HG03066 (cell line): ENCODE results near the gene SYNGR4.

Experiments used
- ATAC-seq: cut with Tn5 transposase; IDR thresholded peaks from one replicate; pipeline ENCODE4 v1.9.1; 2021; ENCODE audit warnings: low read depth; ENCODE audit not compliant: unreplicated experiment

Gene SYNGR4

DNA sequence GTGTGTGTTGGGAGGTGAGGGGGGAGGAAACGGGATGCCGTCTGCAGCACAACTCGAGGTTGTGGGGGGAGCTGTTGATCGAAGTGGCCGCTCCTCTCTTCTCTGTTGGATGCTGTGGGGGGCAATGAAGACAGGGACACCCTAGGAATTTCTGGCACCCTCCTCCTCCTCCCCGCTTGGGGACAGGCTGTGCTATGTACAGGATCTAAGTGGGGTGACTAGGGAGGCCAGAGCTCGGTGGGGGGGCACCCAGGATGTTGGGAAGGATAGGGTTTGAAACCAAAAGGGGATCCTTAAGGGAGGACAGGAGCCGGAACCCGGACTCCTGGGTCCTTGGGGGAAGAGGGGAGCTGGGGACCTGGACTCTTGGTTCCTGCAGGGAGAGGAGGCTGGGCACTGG, 31.3 kb downstream of the SYNGR4 start:
- ATAC-seq: no peak

- no peak for ATAC-seq
These were observed 32.1 kb downstream of the SYNGR4 start for GRCh38 chr19:48396016-48396823.

GRCh38 chr19:48396824-48397176, 32.6 kb downstream of the SYNGR4 start:
- no peak for ATAC-seq

DNA sequence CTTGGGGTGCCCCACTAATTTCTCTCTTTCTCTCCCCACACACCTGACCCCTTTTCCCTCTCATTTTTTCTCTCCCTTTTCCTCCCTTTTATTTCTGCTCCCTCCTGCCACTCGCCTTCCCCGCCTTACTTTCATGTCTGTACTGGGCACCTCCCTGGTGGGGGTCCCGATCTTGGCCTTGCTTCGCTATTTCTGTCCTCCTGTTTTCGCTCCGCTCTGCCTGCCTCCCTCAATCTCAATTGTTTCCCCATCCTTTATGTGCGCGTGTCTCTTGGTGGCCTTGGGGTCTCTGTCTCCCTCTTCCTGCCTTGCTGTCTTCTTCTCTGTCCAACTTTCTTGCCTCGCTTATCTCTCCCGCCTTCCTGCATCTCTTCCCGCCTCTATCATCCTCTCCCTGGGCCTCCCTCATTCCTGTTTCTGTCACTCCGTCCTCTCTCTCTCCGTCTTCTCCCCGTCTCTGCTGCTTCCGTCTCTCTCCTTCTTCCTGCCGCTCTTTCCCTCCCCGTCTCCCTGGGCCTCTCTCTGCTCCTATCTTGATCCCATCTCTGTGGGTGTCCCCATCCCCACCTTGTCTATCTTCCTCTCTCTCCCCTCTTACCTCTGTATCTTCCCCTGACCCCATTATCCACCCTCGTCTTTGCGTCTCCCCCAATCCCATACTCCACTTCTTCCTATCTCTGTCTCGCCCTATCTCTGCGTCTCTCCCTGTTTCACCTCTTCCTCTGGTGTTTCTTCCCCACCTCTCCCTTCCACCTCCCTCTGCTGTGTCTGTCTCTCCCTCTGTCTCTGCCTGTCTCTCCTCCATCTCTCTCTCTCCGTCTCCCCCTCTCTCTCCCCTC, 33.3 kb downstream of the SYNGR4 start:
- ATAC-seq: no peak

DNA sequence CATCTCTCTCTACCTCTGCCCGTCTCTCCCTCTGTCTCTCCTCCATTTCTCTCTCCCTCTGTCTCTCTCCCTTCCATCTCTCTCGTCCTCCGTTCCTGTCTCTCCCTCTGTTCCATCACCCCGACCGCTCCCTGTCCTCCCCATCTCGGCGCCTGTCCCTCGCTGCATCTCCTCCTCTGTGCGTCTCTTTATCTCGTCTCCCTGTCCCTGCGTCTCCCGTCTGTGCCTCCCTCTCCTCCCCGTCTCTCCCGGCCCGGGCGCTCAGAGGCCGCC, 33.9 kb downstream of the SYNGR4 start:
- ATAC-seq: no peak

GRCh38 chr19:48398375-48399235, 34.4 kb downstream of the SYNGR4 start:
- ATAC-seq: no peak

- ATAC-seq: no peak
These were observed 36.0 kb downstream of the SYNGR4 start for GRCh38 chr19:48400018-48400742.

DNA sequence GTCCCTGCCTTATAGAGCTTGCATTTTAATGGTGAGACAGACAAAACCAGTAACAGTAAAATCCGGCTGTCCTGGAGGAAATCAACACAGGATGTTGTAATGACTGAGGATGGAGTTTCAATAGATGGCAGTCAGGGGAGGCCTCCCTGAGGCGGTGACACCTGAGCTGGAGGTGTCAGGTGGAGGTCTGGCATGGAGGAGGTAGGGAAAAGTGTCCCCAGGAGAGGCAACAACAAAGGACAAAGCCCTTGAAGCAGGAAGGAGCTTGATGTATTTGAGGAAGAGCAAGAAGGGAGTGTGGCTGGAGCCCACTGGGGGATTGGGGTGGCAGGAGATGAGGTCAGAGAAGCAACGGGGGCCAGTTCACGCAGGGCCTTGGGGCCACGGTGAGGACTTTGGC, 37.1 kb downstream of the SYNGR4 start:
- ATAC-seq: no peak

DNA sequence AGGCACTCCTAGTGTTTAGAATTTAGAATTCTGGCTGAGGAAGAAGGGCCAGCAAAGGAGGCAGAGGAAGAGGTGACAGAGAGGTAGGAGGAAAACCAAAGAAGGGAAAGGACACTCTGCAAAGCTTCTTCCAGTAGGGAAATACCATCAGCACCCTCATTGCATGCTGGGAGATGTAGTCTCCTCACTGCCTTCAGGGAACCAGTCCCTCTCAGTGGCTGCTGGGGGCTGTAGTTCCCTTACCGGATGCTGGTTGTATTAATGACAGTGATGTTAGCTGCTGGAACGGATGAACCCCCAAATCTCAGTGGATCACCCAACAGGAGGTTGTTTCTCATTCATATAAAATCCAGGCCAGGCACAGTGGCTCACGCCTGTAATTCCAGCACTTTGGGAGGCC, 39.4 kb downstream of the SYNGR4 start:
- ATAC-seq: no peak

DNA sequence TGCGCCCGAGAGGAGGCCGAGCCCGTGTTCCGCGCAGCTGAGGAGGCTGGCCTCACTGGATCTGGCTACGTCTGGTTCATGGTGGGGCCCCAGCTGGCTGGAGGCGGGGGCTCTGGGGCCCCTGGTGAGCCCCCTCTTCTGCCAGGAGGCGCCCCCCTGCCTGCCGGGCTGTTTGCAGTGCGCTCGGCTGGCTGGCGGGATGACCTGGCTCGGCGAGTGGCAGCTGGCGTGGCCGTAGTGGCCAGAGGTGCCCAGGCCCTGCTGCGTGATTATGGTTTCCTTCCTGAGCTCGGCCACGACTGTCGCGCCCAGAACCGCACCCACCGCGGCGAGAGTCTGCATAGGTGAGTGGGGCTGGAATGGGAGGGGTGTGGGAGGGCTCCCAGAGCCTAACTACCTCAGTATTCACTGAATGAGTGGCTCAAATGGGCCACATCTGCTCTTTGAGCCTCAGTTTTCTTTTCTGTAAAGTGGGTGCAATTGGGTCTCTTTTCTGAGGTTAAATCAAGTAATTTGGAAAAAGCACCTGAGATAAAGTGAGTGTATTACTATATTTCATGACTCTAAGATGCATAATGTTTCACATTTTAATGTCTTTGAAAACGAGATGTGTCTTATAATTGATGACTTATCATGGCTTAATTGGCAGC, 41.0 kb downstream of the SYNGR4 start:
- no peak for ATAC-seq

- no peak for ATAC-seq
These were observed 41.7 kb downstream of the SYNGR4 start for GRCh38 chr19:48405850-48406249.

- ATAC-seq: no peak
These were observed 49.9 kb downstream of the SYNGR4 start for GRCh38 chr19:48413879-48414587.

GRCh38 chr19:48415395-48415794, 51.2 kb downstream of the SYNGR4 start:
- ATAC-seq: no peak

DNA sequence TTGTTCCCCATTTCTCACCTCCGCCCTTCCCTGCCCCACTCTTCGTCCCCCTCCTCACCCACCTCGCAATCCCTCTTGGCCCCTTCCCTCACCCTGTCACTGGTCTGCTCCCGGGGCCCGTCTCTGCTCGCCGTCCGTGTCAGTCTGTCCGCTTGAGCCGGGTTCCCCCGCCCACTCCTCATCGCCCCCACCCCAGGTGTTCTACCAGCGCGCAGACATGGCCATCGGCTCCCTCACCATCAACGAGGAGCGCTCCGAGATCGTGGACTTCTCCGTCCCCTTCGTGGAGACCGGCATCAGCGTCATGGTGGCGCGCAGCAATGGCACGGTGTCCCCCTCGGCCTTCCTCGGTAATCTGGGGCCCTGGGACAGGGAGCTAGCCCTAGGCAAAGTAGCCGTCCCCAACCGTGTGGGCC, 51.6 kb downstream of the SYNGR4 start:
- ATAC-seq: no peak

- no peak for ATAC-seq
These were observed 53.3 kb downstream of the SYNGR4 start for GRCh38 chr19:48417421-48417820.

- ATAC-seq: no peak
These were observed 54.3 kb downstream of the SYNGR4 start for GRCh38 chr19:48418317-48419064.

- no peak for ATAC-seq
These were observed 55.2 kb downstream of the SYNGR4 start for GRCh38 chr19:48419158-48419920.

DNA sequence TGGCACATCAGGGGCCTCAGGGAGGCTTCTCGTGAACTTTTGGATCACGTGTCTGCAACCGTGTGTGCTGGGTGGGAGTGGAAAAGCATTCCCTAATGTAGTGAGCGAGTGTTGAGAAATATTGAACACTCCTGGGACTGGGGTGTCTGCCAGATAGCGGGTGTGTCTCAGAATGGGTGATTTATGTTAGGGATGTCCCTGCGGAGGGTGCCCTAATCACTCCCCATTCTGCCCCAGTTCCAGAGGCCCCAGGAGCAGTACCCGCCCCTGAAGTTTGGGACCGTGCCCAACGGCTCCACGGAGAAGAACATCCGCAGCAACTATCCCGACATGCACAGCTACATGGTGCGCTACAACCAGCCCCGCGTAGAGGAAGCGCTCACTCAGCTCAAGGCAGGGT, 57.4 kb downstream of the SYNGR4 start:
- no peak for ATAC-seq
